8988T (cell line): ENCODE data around the gene SPTBN5.
A peak's percentile ranks its signal among the peaks of the same experiment; 100 is the strongest.

Experiments used
- DNase-seq: peaks from one replicate; pipeline ENCODE4 v3.0.0; 2011

Gene SPTBN5

GRCh38 chr15:41926185-41927056, 32.6 kb upstream of the SPTBN5 start:
- no peak for DNase-seq

- DNase-seq: no peak
Observed at GRCh38 chr15:41925086-41925608, 31.3 kb upstream of the SPTBN5 start.

- DNase-seq: no peak
Observed at GRCh38 chr15:41923401-41923997, 29.6 kb upstream of the SPTBN5 start.

GRCh38 chr15:41922353-41922752, 28.5 kb upstream of the SPTBN5 start:
- no peak for DNase-seq

- DNase-seq: no peak
Observed at GRCh38 chr15:41921639-41922038, 27.8 kb upstream of the SPTBN5 start.

GRCh38 chr15:41921167-41921566, 27.3 kb upstream of the SPTBN5 start:
- no peak for DNase-seq

GRCh38 chr15:41919954-41920538, 26.2 kb upstream of the SPTBN5 start:
- no peak for DNase-seq

GRCh38 chr15:41919201-41919820, 25.5 kb upstream of the SPTBN5 start:
- DNase-seq: no peak

GRCh38 chr15:41918506-41919126, 24.8 kb upstream of the SPTBN5 start:
- DNase-seq: no peak

- peak; percentile 64 for DNase-seq
Observed at GRCh38 chr15:41917767-41918430, 24.0 kb upstream of the SPTBN5 start.

GRCh38 chr15:41915255-41915994, 21.6 kb upstream of the SPTBN5 start:
- DNase-seq: no peak

- no peak for DNase-seq
Observed at GRCh38 chr15:41914411-41914810, 20.6 kb upstream of the SPTBN5 start.

- DNase-seq: no peak
Observed at GRCh38 chr15:41913256-41913655, 19.4 kb upstream of the SPTBN5 start.

- no peak for DNase-seq
Observed at GRCh38 chr15:41911691-41912345, 18.0 kb upstream of the SPTBN5 start.

GRCh38 chr15:41908736-41909461, 15.0 kb upstream of the SPTBN5 start:
- DNase-seq: no peak

GRCh38 chr15:41907141-41907540, 13.3 kb upstream of the SPTBN5 start:
- DNase-seq: no peak

- DNase-seq: no peak
Observed at GRCh38 chr15:41906608-41907007, 12.8 kb upstream of the SPTBN5 start.

GRCh38 chr15:41905036-41905793, 11.4 kb upstream of the SPTBN5 start:
- no peak for DNase-seq

- DNase-seq: no peak
Observed at GRCh38 chr15:41904541-41905005, 10.7 kb upstream of the SPTBN5 start.
